HG03460 (cell line): Measurements from ENCODE around the gene TEAD1.

Experiments used
- ATAC-seq: cut with Tn5 transposase; IDR thresholded peaks from one replicate; pipeline ENCODE4 v1.9.1; 2021; ENCODE audit not compliant: unreplicated experiment

The TEAD1 gene

GRCh38 chr11:12685229-12685628 is 11.0 kb downstream of the TEAD1 start:
- no peak for ATAC-seq

DNA sequence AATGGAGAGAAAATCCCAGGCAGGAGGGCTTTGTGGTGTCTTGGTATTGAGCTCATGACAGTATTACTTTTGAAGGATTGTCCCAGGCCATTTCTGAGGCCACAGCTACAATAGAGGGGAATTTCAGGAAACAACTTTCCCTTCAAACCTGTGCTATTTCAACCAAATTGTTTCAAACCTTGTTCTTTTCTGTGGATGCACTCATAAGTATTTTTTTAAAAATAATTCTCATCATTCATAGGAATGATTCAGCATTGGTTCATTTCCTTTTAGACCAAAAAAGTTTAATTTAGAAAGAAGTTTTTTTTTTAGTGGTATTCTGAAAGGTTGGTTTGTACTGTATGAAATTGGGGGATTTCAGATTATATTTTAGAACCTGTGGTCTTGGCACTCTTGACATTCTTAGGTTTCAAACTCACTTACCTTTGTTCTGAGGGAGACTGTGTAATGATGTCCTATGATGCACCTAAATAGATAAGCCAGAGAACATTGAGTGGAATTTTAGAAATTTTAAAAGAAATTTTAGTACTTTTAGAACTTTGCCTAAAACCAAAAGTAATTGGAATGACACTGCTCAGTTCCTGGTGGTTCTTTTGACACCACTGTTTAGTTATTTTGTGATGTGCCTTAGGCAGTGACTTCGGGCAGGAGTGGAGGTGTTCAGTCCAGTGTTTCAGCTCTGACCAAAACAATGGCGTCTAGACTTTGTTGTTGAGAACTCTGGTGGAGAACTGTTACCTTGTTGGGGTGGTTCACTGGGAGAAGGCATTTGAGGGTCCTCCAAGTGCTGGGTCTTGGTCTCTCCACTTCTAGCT is 12.2 kb downstream of the TEAD1 start:
- no peak for ATAC-seq

DNA sequence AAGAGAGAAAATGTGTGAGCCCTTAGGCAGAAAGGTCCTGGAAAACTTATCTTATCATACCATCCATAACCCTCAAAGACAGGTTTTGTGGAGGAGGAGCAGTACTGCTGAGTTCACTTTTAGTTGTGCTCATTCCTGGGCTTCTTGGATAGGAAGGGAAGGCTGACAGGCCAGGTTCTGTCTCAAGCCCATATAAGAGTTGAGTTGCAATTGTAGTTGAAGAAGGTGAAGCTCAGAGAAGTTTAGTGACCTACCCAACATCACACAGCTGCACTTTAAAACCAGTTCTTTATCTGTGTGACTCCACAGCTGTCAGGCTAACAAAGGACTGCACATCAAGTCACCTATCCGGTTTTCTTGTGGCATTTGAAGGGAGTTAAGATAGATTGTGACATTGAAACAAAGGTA is 13.0 kb downstream of the TEAD1 start:
- ATAC-seq = no peak

DNA sequence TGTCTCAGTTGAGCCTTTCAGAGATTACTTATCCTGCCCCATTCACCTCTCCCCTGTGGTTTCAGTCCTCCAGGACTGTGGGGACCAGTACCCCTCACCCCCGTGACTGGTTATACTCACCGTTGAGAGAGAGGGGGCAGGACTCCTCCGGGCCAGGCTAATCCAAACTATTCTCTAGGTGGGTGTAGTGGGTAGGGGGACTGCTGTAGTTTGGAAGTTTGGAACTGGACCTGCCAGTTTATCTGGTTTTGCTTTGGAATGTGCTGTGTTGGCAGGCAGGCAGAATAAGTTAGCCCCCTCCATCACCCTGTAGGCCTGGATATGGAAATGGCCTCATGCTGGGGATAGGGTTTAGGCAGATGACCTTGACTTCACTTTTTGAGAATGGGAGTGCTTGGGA is 13.5 kb downstream of the TEAD1 start:
- ATAC-seq = no peak

DNA sequence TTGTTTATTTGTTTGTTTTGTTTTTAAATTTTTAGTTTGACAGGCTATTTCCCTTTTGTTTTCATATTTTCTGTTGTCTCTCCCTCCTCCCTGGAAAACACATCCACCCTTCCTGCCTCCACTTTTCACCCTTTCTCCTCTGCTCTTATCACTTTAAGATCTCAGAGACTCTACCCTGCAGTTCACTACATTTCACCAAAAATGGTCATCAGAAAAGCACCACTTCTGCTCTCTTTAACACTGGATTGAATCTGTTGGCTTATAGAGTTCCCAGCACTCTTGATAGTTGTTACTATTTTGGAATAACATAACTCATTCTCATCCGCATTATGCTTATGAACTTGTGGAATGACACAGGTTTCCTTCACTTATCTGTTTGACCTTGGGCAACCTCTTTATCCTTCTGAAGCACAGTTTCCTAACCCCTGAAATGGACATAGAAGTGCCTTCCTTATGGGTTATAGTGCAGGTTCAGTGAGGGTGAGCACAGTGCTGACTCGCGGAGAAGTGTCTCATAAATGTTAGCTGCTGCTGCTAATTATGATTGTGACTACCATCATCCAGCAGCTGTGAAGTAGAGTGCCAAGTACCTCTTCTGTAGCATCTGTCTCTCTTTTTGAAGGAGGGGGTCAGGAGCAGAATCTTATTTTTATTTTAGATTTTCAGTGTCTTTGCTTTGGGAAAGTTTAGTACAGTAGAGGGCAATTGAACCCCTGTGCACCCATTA is 15.0 kb downstream of the TEAD1 start:
- ATAC-seq = no peak

- no peak for ATAC-seq
Observed at GRCh38 chr11:12690663-12691062, 16.4 kb downstream of the TEAD1 start.

DNA sequence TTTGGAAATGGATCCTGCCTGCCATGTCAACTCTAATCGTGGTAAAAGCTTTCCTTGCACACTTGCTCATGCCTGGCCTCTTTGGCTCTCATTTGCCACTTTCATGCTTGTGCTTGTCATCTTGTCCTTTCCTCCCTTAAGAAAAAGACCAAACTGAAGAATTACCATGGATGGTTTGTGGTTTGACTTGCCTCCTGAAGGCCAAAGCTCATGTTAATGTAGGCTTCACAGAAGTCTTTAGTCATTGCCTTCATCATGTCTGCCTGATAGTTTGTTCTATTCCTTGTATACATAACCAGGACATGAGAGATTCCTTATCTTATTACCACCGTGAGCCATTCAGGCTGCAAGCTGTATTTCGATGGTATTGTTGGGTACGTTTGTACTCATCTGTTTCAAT is 17.3 kb downstream of the TEAD1 start:
- ATAC-seq = no peak

DNA sequence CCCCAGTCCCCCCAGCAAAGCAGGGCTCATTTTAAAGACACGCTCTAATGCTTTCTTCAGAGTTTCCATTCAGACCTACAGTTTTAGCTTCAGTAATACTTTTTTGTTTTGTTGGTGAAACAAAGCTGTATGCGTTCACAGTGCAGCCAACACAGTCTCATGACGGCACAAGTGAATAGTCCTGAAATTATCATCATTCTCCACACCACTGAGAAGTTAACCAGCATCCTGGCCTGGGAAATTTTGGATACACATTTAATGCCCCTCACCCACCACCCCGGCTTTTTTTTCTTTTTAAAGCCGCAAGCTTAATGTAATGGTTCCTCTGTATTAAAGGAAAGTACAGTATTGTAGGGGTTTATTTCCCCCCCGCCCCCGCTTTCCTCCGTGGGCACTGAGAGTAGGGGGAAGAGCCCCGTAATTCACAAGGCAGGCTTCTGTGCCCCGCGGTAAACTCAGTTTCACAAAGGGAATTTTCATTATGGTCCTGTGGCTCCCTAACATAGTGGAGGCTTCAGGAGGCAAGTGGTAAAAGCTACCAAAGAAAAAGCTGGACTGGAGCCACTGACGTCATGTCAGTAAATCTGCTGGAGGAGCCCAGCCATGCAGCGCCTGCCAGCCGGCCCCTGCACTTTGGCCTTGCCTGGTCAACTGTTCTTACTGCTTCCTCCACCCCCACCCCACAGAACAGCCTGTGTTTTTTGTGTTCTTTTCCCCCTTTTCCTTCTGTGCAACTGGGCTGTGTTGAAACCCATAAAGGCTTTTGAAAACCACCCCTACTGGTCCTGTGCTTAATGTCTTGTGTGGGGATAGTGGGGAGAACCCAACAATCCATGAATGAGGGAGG is 18.2 kb downstream of the TEAD1 start:
- no peak for ATAC-seq

- no peak for ATAC-seq
Observed at GRCh38 chr11:12693094-12693478, 18.9 kb downstream of the TEAD1 start.

DNA sequence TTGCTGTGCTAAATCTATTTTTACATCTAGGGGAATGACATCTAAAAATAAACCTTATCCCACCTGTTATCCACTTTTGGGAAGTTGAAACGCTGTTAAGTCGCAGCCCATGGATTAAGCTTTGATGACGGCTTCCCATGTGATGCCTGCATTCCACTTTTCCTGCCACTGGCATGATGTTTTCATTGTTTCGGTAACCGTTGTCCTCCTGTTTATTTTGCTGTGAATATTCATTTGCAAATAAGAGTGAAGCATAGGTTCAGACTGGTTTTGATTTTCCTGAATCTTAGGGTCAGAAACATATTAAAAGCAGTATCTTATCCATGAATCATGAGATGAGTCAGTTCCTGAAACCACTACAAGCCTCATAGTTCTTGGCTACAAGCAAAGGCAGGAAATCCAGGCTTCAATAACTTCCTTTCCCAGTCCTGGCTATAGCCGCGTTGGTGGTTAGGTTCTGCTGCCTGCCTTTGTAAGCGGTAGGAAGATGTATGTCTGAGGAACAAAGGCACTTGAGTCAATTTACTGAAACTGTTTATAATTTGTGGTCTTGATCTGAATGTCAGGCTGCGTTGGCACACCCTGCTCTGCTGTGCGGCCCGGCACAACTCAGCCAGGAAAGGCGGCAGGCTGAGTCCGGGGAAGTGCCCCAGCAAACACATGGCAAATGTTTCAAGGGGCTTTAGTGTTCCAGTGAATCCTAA is 19.4 kb downstream of the TEAD1 start:
- no peak for ATAC-seq

DNA sequence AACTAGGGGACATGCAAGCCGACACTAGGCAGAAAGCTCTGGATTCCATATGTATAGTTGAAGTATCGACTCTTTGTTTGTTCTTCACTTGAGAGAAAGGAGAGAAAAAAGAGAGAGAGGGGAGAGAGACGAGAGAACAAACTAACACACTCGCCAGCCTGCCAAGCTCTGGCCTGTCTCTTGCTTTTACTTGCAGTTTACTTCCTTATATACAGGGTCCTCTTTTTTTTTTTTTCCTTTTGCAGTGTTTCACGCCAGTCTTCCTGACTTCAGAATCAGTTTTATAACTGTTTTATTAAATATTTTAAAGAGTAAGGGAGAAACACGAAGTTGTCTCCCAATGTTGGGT is 19.9 kb downstream of the TEAD1 start:
- ATAC-seq = no peak

DNA sequence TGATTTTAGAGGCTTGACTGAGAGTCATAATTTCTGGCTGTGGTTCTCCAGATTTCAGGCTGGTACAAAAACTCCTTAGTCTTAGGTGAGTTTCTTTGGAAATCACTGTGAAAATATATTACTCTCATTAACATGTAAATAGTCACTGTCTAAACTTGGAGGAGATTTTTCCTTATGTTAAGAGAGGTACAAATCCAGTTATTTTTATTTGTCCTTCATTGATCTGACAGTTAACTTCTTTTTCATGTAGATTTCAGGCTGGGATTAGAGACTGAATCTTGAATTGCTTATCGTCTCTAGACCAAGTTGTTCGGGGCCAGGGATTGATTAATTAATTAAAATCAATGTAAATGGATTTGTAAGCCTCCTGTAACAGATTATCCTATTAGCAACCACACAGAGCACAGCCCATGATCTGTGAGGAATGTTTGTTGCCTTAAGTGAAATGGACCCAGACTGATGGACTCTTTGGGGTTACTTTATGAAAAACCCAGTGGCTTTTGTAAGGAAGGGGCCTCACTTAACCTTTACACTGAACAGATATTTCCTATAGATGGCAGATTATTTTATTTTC is 21.1 kb downstream of the TEAD1 start:
- ATAC-seq = no peak

DNA sequence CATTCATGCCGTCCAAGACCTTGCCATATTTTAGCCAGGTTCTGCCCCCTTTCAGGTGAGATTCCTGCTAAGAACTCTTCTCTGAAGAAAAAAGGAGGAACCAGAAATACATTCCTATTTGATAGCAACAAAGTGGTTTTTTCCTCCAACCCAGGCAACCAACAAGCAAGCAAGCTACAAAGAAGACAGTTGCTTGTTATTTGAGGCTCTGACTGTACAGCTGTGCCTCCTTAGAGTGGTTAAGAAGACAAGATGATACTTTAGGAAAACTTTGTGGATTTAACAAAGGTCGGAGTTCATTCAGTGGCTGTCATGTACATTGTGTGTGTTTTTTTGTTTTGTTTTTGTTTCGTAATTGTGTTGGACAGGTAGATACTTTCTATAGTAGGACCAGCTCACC is 21.7 kb downstream of the TEAD1 start:
- ATAC-seq = no peak

DNA sequence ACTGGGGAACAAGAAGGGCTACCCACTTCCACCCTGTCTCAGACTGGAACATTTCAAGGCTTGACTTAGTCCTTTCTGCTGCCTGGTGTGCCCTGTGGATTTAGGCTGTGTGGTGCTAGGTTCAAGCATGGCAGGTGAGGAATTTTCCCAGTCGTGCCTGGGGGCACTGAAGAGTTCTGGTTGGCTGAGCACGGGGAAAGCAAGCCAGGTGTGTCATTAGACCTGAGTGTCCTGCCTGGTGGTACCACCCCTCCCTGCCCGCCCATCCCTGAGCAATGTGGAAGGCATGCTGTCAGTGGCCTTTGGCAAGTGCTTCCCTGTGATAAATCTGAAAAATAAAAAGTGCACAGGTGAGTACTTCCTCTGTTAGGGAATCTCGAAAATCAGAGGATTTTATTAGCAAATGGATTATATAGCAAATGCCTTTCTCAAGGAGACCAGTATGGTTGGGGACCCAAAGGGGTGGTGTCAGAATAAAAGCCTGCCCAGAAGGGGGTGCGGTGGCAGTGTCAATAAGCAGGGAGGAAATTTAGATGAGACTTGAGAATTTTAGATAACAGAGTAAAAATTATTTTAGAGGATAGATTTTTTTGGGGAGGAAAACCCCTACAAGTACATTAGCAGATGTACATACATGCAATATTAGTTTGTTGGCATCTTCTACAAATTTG is 22.8 kb downstream of the TEAD1 start:
- ATAC-seq = no peak

- ATAC-seq = no peak
Observed at GRCh38 chr11:12698048-12698447, 23.8 kb downstream of the TEAD1 start.

DNA sequence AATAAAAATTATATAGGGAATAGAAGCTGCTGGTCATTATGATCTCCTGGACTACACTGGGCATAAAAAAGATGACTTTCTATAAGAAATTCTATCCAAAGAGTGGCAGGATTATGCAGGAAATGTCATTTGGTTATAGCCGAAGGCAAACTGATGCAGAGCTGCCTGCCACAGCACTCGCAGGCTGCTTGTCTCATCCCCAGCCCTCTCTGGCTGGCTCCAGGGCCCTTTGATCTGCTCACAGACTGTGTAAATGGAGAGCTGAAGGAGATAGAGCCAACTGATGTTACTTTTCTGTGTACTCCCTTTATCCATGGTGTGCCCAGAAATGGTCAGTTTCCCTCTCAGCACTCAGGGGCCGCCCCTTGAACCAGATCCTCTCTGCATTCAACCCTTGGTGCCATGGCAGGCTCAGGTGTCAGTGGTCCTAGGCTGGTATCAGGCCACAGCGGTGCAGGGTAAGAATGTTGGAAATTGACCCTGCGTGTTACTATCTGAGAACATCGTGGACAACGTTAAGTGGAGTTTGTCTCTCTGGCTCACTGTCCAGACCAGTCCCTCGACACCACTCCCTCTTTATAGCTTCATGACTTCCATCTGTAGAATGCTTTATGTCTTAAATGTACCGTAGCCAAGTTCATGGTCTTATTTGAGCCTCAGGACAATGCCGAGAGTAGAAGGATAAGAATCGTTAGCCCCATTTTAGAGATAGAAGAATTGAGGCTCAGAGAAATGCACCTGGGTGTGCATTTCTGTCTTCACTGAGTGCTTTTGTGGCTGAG is 27.8 kb downstream of the TEAD1 start:
- no peak for ATAC-seq

DNA sequence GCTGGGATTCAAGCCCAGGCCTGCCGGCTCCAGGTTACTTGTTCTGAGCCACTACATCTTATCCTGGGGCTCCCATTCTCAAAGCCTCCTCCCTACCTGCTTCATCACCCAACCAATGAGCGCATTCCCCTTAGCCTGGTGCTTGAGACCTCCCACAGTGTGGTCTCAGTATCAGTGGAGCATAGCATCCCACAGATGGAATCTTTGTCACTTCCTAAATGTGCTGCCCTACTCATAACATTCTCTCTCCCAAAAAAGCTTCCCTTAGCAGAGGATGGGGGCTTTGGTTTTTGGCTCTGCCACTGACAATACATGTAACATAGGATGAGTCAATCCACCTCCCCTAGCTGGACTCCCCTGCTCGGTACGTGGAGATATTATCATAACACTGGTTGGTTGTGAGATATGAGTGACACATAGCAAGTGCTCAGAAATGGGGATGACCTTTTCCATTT is 28.8 kb downstream of the TEAD1 start:
- no peak for ATAC-seq

GRCh38 chr11:12704049-12704448 is 29.8 kb downstream of the TEAD1 start:
- ATAC-seq = no peak

DNA sequence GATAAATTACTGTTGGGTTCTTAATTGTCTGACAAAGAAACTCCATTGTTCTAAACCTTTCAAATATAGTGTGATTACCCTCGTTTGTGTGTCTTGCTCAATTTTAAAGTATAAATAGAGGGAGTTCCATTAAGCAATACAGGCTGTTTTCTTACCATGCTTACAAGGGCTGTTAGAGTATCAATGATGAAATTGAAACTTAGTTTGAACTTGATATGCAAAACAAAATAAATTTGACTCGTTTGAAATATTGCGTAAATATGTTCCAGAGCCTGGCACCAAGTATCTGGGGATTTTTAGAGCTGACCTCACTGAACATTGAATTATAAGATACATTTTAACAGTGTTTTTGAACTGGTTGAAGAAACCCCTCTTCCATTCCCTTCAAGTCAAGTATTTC is 31.7 kb downstream of the TEAD1 start:
- ATAC-seq = no peak
